ENCODE data around the gene PTK6.
"Not testable (repeated sequence)": the region's sequence is repeated elsewhere in the genome, so short reads cannot be mapped to it uniquely, and the experiment has no call there.

PTK6 gene

GRCh38 chr20:63568986-63569949, 32.1 kb upstream of the PTK6 start:
- DNase-seq, result no peak

GRCh38 chr20:63568170-63568981, 31.2 kb upstream of the PTK6 start:
- DNase-seq, result no peak

- no peak for DNase-seq
Observed at GRCh38 chr20:63567386-63568169, 30.4 kb upstream of the PTK6 start.

GRCh38 chr20:63567136-63567385, 29.9 kb upstream of the PTK6 start:
- no peak for DNase-seq

- no peak for DNase-seq
Observed at GRCh38 chr20:63566395-63567135, 29.4 kb upstream of the PTK6 start.

- DNase-seq, result no peak
Observed at GRCh38 chr20:63565699-63566335, 28.6 kb upstream of the PTK6 start.

- DNase-seq, result no peak
Observed at GRCh38 chr20:63565021-63565698, 28.0 kb upstream of the PTK6 start.

GRCh38 chr20:63564036-63564810, 27.0 kb upstream of the PTK6 start:
- no peak for DNase-seq

- DNase-seq, result no peak
Observed at GRCh38 chr20:63563225-63563935, 26.2 kb upstream of the PTK6 start.

GRCh38 chr20:63562461-63563224, 25.5 kb upstream of the PTK6 start:
- DNase-seq, result no peak

GRCh38 chr20:63561624-63562396, 24.6 kb upstream of the PTK6 start:
- no peak for DNase-seq

- DNase-seq, result no peak
Observed at GRCh38 chr20:63560856-63561609, 23.9 kb upstream of the PTK6 start.

GRCh38 chr20:63560333-63560805, 23.2 kb upstream of the PTK6 start:
- no peak for DNase-seq

GRCh38 chr20:63559485-63560332, 22.5 kb upstream of the PTK6 start:
- not testable (repeated sequence) for DNase-seq

GRCh38 chr20:63558804-63559484, 21.8 kb upstream of the PTK6 start:
- DNase-seq, result no peak

- DNase-seq, result no peak
Observed at GRCh38 chr20:63557481-63557891, 20.3 kb upstream of the PTK6 start.

Measured in NCI-H1048 (cell line).